GM18868 (cell line): ENCODE measurements around the gene ERP29.
"Not testable (repeated sequence)": the region's sequence is repeated elsewhere in the genome, so short reads cannot be mapped to it uniquely, and the experiment has no call there.

ENCODE experiments used
- ATAC-seq: cut with Tn5 transposase; IDR thresholded peaks from one replicate; pipeline ENCODE4 v1.9.1; 2021; ENCODE audit warnings: mild to moderate bottlenecking, moderate library complexity; ENCODE audit not compliant: unreplicated experiment

Gene ERP29

DNA sequence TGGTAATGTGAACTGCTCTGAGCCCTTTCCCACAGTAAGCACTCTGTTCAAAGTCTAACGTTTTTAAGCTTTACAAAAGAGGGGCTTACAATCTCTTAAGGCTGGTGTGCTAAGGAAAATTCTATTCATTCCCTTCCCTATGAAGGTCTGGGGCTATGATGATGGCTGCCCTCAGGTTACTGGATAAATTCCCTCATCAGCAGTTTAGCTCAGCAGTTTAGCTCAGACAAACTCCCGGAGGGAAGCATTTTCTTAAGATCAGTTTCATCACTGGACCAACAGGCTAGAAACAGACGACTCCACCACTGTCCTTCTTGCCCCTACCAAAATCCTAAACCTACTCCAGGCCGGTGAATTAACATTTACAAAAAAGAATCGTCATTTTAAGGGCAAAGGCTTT is 19.1 kb downstream of the ERP29 start:
- ATAC-seq, result no peak

DNA sequence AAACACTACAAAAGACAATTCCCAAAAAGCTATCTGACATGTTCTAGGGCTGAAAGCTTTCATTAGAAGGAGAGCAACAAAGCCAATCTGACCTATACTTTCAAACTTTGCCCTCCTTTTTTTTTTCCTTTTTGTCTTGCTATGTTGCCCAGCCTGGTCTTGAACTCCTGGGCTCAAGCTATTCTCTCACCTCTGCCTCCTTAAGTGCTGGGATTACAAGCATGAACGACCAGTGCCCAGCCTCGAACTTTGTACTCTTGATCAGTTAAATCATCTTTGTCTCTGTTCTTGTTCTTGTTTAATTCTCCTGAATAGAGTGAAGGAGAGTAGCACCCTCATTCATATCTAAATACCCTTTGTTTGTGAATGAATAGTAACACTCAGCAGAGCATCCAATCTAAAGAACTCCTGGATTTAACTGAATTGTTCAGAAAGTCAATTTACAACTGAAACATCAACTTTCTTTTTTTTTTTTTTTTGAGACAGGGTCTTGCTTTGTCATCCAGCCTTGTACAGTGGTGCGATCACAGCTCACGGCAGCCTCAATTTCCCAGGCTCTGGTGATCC is 22.1 kb downstream of the ERP29 start:
- no peak for ATAC-seq

DNA sequence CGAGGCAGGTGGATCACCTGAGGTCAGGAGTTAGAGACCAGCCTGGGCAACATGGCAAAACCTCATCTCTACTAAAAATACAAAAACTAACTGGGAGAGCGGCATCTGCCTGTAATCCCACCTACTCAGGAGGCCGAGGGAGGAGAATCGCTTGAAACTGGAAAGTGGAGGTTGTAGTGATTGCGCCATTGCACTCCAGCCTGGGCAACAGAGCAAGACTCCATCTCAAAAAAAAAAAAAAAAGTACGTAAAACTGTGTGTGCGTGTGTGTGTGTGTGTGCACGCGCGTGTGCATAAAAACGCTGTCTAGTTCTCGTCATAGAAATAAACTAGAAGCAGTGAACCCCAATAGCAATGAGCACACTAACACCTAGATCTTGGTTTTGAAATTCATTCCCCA is 23.4 kb downstream of the ERP29 start:
- ATAC-seq, result not testable (repeated sequence)

DNA sequence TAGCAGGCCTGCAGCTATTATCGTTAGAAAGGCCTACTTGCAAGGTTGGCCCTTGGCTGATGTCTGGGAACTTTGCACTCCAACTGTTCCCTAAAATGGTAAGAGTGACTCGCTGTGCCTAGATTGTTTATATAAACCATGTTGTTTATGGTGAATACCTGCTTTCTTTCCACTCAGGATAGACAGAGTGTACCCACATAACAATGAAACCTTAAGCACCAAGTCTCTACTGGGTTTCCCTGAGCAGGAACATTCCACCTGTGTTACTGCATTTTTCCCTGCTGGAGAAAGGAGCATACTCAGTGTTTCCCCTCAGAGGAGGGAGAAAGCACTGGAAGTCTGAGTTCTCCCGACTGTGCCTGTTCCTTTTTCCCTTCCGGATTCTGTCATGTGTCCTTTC is 32.8 kb downstream of the ERP29 start:
- no peak for ATAC-seq

DNA sequence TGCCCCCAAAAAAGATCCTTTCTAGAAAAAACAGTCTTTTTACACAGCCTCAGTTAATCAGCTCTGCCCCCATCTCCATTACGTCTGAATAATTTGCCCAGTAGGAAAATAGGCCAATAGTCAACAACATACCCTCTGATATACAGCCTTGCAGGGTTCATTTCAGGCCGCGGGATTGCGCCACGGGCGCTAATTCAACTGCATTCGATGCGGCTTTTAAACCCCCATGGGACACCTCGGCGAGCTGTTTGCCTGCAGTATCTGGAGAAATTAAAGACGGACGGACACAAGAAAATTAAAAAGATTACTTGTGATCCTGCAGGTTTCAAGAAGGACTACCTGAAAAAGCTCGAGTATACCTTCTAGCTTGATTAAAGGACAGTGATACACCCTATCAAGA is 36.1 kb downstream of the ERP29 start:
- ATAC-seq, result no peak

DNA sequence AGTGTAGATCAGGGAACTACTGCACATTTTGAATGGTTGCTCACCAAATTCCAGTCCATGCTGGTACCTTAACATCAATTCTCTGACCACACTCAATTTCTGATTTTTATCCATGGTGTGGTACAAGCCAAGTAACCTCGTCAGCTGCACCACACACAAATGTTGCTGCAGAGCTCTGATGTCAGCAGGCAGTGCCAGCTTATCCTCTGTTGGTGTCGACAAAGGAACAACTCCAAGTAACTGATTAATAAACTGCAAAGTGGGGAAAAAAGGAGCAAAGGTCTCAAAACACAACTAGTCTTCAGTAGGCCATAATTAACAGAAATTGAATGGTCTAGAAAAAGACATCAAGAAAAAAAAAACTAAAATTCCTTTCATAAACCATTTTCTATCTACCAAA is 47.9 kb downstream of the ERP29 start:
- ATAC-seq, result no peak

DNA sequence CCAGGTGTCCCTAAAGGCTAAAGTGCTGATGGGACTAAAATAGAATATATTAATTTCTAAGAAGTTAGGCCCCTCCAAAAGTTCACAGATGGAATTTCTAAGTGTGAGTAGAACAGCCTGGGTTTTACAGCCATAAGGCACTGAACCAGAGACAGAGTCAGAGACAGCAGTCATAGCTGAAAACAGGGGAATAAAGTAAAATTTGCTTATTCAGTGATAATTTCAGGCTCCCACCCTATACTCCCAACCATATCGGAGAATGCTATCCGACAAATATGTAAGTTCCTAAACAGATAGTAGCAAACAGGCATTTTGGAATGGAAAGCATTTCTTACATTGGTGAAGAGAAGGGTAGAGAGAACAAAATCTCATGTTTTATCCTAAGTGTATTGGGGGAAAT is 50.0 kb downstream of the ERP29 start:
- ATAC-seq, result no peak

DNA sequence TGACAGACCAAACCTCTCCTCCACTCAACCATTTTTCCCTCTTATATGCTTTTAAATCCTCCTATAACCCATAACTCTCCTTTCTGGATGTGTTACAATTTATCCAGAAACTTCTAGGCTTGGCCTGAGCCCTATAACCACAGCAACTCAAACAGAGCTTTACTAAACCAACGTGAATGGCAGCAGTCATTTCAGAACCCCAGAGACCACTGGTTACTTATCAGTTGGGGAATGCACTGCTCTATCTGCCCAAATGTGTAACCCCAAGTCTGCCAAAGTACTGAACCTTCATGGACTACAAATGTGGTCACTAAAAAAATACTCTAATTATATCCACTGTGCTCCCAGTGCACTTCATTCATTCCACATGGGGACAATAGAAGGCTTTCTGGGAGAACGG is 53.3 kb downstream of the ERP29 start:
- ATAC-seq, result no peak
